ENCODE data around the gene LRTM2.

GRCh38 chr12:1815814-1816729 lies 4.3 kb upstream of the LRTM2 start:
- TF ChIP-seq CTCF (IDR thresholded peaks at IDR 0.05) (no peak), POLR2A (IDR thresholded peaks at IDR 0.05) (no peak), EP300 (IDR thresholded peaks at IDR 0.05) (no peak), POLR2AphosphoS5 (IDR thresholded peaks at IDR 0.05) (no peak)

All from sigmoid colon (tissue), 4 donors.